ENCODE data around the gene GTPBP2.
A peak's percentile ranks its signal among the peaks of the same experiment; 100 is the strongest.

GRCh38 chr6:43668151-43669028 is 39.3 kb upstream of the GTPBP2 start:
- peak; percentile 83 for TF ChIP-seq CTCF (IDR thresholded peaks at IDR 0.05; ENCODE audit: low read depth, low read length, poor library complexity, severe bottlenecking)
- no peak for TF ChIP-seq EZH2phosphoT487 (IDR thresholded peaks at IDR 0.05; ENCODE audit: borderline replicate concordance, low read length)

All from DOHH2 (cell line).